Fibroblast of lung (primary cell): ENCODE measurements around the gene TNNT1. TPM values are rescaled to one million over a fixed set of nuclear protein-coding genes. Genes with fewer than 3 reads are reported as not detected.

Experiments
- DNase-seq, 2 donors: peaks; one replicate each; pipeline versions ENCODE4 v3.0.0 to v3.0.0-alpha.2; 2010; ENCODE audit warnings: low read depth in 2 of 2
- H2AFZ ChIP-seq: 2 replicates; pipeline ENCODE4 v1.5.1; 2012; ENCODE audit warnings: low read length, control low read depth, inconsistent platforms
- H3K27ac ChIP-seq: 2 replicates; pipeline ENCODE4 v1.5.1; 2011; ENCODE audit warnings: low read length, control low read depth; ENCODE audit not compliant: insufficient read depth
- H3K27me3 ChIP-seq: 2 replicates; pipeline ENCODE4 v1.5.1; 2011; ENCODE audit warnings: mild to moderate bottlenecking, low read length; ENCODE audit not compliant: control insufficient read depth, insufficient read depth
- H3K36me3 ChIP-seq: 2 replicates; pipeline ENCODE4 v1.5.1; 2011; ENCODE audit warnings: low read length; ENCODE audit not compliant: control insufficient read depth, insufficient read depth
- H3K4me1 ChIP-seq: 2 replicates; pipeline ENCODE4 v1.5.1; 2011; ENCODE audit warnings: low read length; ENCODE audit not compliant: control insufficient read depth, insufficient read depth; ENCODE audit errors: extremely low read depth
- H3K4me2 ChIP-seq: 2 replicates; pipeline ENCODE4 v1.5.1; 2011; ENCODE audit warnings: low read length, control low read depth; ENCODE audit not compliant: insufficient read depth; ENCODE audit errors: extremely low read depth
- H3K4me3 ChIP-seq, 4 experiments: fragments of 200-600 bp in 1 of 4; sonication (generic) in 1 of 4; replicated peaks in 1 of 4; 2 replicates each; pipeline ENCODE4 v1.5.1; 2011 to 2016; ENCODE audit warnings: low read length in 4 of 4, low read depth in 3 of 4, mild to moderate bottlenecking in 3 of 4, control low read depth in 2 of 4, inconsistent platforms in 1 of 4, mixed read lengths in 1 of 4; ENCODE audit not compliant: insufficient read depth in 1 of 4; ENCODE audit errors: control extremely low read depth in 1 of 4
- H3K79me2 ChIP-seq: 2 replicates; pipeline ENCODE4 v1.5.1; 2012; ENCODE audit warnings: mild to moderate bottlenecking, low read length, inconsistent platforms; ENCODE audit not compliant: control insufficient read depth, insufficient read depth
- H3K9ac ChIP-seq: 2 replicates; pipeline ENCODE4 v1.5.1; 2011; ENCODE audit warnings: mild to moderate bottlenecking, low read length, control low read depth; ENCODE audit not compliant: insufficient read depth
- H3K9me3 ChIP-seq: 2 replicates; pipeline ENCODE4 v1.5.1; 2012; ENCODE audit warnings: low read depth, low read length; ENCODE audit not compliant: control insufficient read depth, insufficient read depth
- H4K20me1 ChIP-seq: 2 replicates; pipeline ENCODE4 v1.5.1; 2011; ENCODE audit warnings: low read length; ENCODE audit not compliant: control insufficient read depth, insufficient read depth; ENCODE audit errors: extremely low read depth
- EZH2 ChIP-seq: IDR thresholded peaks from 2 replicates; pipeline ENCODE4 v1.5.1; 2012; ENCODE audit warnings: low read length, control low read depth, mild to moderate bottlenecking; ENCODE audit errors: missing control alignments
- polyA plus RNA-seq, 2 donors: library from polyadenylated mRNA; depleted of rRNA in 1 of 2; stranded (reverse) in 1 of 2; unstranded in 1 of 2; fragments of >200 nt; gene quantifications; 2 replicates each; pipeline ENCODE4 v1.2.1, GENCODE V29; 2011 to 2012; ENCODE audit warnings: missing spikeins in 1 of 2
- total RNA-seq: library from RNA; depleted of rRNA; stranded (reverse); fragments of >200 nt; gene quantifications from 2 replicates; pipeline ENCODE4 v1.2.1, GENCODE V29; 2014
- TF ChIP-seq, protein P1 (sequence below), 2 donors: IDR thresholded peaks in 1 of 2; conservative IDR thresholded peaks in 1 of 2; 1 replicate in 1 of 2; 2 replicates in 1 of 2; pipeline ENCODE4 v1.5.1; 2011 to 2012; ENCODE audit warnings: low read length in 2 of 2, control low read depth in 1 of 2, inconsistent platforms in 1 of 2, low read depth in 1 of 2, mild to moderate bottlenecking in 1 of 2

The TNNT1 gene
- total and polyA plus RNA-seq, 2 donors (not counting 1 experiment from before 2014, with no cell fraction given): 1.7 to 10.4 TPM

DNA sequence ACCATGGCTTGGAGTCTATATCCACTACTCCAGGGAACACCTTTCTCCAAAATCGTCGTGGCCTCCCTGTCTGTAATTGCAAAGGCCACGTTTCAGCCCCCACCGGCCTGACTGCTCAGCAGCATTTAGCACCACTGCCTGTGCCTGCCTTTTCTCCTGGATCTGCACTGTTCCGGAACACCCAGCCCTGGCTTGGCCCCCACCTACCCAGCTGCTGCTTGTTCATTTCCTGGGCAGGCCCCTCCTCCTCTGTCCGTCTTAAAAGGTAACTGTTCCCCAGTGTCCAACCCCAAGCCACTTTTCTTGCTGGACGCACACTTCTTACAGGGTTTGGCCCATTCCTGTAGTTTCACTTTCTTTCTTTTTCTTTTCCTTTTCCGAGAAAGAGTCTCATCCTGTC is 39.6 kb upstream of the TNNT1 start:
- H3K4me2 ChIP-seq: no peak overlapping the region
- H3K9ac ChIP-seq: no peak overlapping the region
- no peaks in the 10 kb centered on the region for H3K79me2 ChIP-seq
- H3K27ac ChIP-seq: no peak overlapping the region
- TF ChIP-seq EZH2: no peak
- TF ChIP-seq, protein P1, sequence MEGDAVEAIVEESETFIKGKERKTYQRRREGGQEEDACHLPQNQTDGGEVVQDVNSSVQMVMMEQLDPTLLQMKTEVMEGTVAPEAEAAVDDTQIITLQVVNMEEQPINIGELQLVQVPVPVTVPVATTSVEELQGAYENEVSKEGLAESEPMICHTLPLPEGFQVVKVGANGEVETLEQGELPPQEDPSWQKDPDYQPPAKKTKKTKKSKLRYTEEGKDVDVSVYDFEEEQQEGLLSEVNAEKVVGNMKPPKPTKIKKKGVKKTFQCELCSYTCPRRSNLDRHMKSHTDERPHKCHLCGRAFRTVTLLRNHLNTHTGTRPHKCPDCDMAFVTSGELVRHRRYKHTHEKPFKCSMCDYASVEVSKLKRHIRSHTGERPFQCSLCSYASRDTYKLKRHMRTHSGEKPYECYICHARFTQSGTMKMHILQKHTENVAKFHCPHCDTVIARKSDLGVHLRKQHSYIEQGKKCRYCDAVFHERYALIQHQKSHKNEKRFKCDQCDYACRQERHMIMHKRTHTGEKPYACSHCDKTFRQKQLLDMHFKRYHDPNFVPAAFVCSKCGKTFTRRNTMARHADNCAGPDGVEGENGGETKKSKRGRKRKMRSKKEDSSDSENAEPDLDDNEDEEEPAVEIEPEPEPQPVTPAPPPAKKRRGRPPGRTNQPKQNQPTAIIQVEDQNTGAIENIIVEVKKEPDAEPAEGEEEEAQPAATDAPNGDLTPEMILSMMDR (conservative IDR thresholded peaks at IDR 0.05 in 1 of 2, IDR thresholded peaks at IDR 0.05 in 1 of 2; ENCODE audit: low read depth in 1 of 2, low read length in 2 of 2): no peak
- H4K20me1 ChIP-seq: no peaks in the 10 kb centered on the region
- H3K9me3 ChIP-seq: no peaks in the 10 kb centered on the region
- no peak overlapping the region for H2AFZ ChIP-seq
- H3K27me3 ChIP-seq: no peaks in the 10 kb centered on the region
- no peak overlapping the region for H3K4me3 ChIP-seq
- no peaks in the 10 kb centered on the region for H3K36me3 ChIP-seq
- no peak for DNase-seq
- no peaks in the 10 kb centered on the region for H3K4me1 ChIP-seq

DNA sequence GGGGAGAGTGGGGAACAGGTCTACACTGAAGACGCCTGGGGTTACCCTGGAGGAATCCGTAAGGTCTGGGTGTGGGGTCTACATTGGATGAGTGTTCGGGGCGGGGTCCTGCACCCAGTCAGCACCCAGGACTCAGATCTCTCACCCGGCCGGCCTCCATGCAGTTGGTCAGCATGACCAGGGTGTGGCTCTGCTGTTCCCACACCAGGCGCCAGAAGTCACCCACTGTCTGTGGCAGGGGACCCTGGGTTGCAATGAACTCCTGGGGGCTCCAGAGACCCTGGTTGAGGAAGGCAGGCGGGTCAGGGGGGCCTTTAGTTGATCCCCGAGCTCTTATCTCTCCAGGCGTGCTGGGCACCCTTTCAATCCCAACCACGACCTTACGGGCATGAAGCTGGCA is 37.1 kb upstream of the TNNT1 start:
- Histone ChIP-seq H4K20me1 (no peaks in the 10 kb centered on the region), H3K27me3 (no peaks in the 10 kb centered on the region), H3K36me3 (no peaks in the 10 kb centered on the region), H3K4me1 (no peaks in the 10 kb centered on the region), H3K4me3 (no peak overlapping the region), H3K4me2 (no peak overlapping the region), H3K79me2 (no peaks in the 10 kb centered on the region), H3K9me3 (no peaks in the 10 kb centered on the region), H3K9ac (no peak overlapping the region), H2AFZ (no peak overlapping the region), H3K27ac (no peak overlapping the region)
- no peak for DNase-seq
- TF ChIP-seq, protein P1 (conservative IDR thresholded peaks at IDR 0.05 in 1 of 2, IDR thresholded peaks at IDR 0.05 in 1 of 2; ENCODE audit: low read depth in 1 of 2, low read length in 2 of 2): no peak
- TF ChIP-seq EZH2: no peak

- DNase-seq: no peak
- Histone ChIP-seq H3K36me3 (no peaks in the 10 kb centered on the region), H3K27me3 (peaks cover 5% of the 10 kb centered on the region), H3K27ac (no peak overlapping the region), H3K9ac (no peak overlapping the region), H3K4me1 (peaks cover 8% of the 10 kb centered on the region), H3K9me3 (no peaks in the 10 kb centered on the region), H2AFZ (no peak overlapping the region), H4K20me1 (no peaks in the 10 kb centered on the region), H3K4me3 (no peak overlapping the region), H3K79me2 (no peaks in the 10 kb centered on the region), H3K4me2 (no peak overlapping the region)
- TF ChIP-seq, protein P1 (conservative IDR thresholded peaks at IDR 0.05 in 1 of 2, IDR thresholded peaks at IDR 0.05 in 1 of 2; ENCODE audit: low read depth in 1 of 2, low read length in 2 of 2): no peak
- TF ChIP-seq EZH2: no peak
Observed at GRCh38 chr19:55181740-55182139, 32.7 kb upstream of the TNNT1 start.
